Gastroesophageal sphincter (tissue), 4 donors: ENCODE results near the gene LIPJ. TPM values are rescaled to one million over a fixed set of nuclear protein-coding genes. Genes with fewer than 3 reads are reported as not detected.

Experiments
- ATAC-seq: fragments of 150-250 bp; one replicate; pipeline ENCODE4 v1.9.1; 2016; ENCODE audit warnings: mild to moderate bottlenecking, moderate library complexity
- H3K27ac ChIP-seq, 4 donors: fragments of 200-600 bp; sonication (generic) in 3 of 4; 1 replicate in 3 of 4; 2 replicates in 1 of 4; pipeline ENCODE4 v1.5.1; 2016 to 2019
- H3K27me3 ChIP-seq: fragments of 200-600 bp; sonication (generic); one replicate; pipeline ENCODE4 v1.5.1; 2019
- H3K36me3 ChIP-seq, 2 donors: fragments of 200-600 bp; sonication (generic); one replicate each; pipeline ENCODE4 v1.5.1; 2019; ENCODE audit warnings: control low read depth in 1 of 2
- H3K4me1 ChIP-seq, 3 donors: fragments of 200-600 bp; sonication (generic); 1 replicate in 2 of 3; 2 replicates in 1 of 3; pipeline ENCODE4 v1.5.1; 2016 to 2019; ENCODE audit warnings: control low read depth in 2 of 3
- H3K4me3 ChIP-seq, 2 donors: fragments of 200-600 bp; sonication (generic); one replicate each; pipeline ENCODE4 v1.5.1; 2019; ENCODE audit warnings: mild to moderate bottlenecking in 1 of 2, moderate library complexity in 1 of 2
- H3K9me3 ChIP-seq, 3 donors: fragments of 200-600 bp; sonication (generic); one replicate each; pipeline ENCODE4 v1.5.1; 2017 to 2019; ENCODE audit warnings: control low read depth in 2 of 3
- EP300 ChIP-seq: sonication (generic); formaldehyde crosslinking; IDR thresholded peaks from one replicate; pipeline ENCODE4 v1.6.1; 2017; ENCODE audit warnings: antibody characterized with exemption, mild to moderate bottlenecking
- POLR2A ChIP-seq, 2 donors: fragments of 450-650 bp; IDR thresholded peaks; one replicate each; pipeline ENCODE4 v1.6.1; 2017; ENCODE audit warnings: antibody characterized with exemption in 2 of 2, mild to moderate bottlenecking in 2 of 2, moderate library complexity in 1 of 2
- POLR2AphosphoS5 ChIP-seq: sonication (generic); formaldehyde crosslinking; IDR thresholded peaks from one replicate; pipeline ENCODE4 v1.6.1; 2017; ENCODE audit warnings: antibody characterized with exemption
- WGBS, 2 donors: methylation state at CpG; one replicate each; pipeline ENCODE4 v1.1.5; 2018; ENCODE audit warnings: low coverage in 1 of 2; 5-methylcytosine and 5-hydroxymethylcytosine counted together
- total RNA-seq, 4 donors: library from RNA; depleted of rRNA; stranded (reverse); fragments of >200 nt; gene quantifications; one replicate each; pipeline ENCODE4 v1.1.0, GENCODE V29; 2016
- TF ChIP-seq, protein P1 (sequence below), 4 experiments: fragments of 200-600 bp in 2 of 4; fragments of 450-650 bp in 2 of 4; sonication (generic) in 1 of 4; IDR thresholded peaks; one replicate each; pipeline ENCODE4 v1.5.1; 2017 to 2019; ENCODE audit warnings: antibody characterized with exemption in 4 of 4, mild to moderate bottlenecking in 2 of 4, moderate library complexity in 2 of 4

Gene LIPJ
- total RNA-seq, 4 donors from 2014 or later, result 0.12 to 0.13 TPM; not detected in 2

DNA sequence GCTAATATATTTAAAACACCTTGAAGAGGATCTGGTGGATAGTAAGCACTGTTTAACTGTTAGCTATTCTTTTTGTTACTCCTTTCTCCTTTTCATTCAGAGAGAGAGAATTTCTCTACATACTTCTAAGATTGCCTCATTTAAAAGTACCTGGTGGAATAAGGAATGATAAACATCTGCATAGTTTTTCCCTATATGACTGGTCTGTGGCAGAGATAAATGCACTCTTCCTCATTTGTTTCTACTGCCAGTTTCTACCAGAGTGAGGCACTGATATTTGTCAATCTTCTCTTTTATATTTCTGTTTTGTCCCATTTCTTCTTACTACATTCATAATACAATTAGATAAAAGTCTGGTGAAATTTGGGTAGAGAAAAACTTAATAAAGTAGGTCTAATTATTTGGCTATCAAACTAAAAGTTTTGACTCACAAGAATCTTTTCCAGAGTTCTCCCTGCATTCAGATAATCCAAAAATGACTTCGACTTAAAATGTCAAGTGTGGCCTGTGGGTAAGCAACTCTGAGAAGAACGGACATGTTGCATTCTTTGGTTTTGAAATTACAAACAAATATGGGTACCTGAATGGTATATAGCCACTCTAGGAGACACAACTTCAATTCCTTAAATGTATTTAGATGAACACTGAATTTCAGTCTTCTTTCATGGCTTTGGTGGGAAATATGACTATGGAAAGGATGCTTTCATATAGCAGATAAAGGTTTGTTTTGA lies 42.3 kb upstream of the LIPJ start:
- TF ChIP-seq, protein P1, sequence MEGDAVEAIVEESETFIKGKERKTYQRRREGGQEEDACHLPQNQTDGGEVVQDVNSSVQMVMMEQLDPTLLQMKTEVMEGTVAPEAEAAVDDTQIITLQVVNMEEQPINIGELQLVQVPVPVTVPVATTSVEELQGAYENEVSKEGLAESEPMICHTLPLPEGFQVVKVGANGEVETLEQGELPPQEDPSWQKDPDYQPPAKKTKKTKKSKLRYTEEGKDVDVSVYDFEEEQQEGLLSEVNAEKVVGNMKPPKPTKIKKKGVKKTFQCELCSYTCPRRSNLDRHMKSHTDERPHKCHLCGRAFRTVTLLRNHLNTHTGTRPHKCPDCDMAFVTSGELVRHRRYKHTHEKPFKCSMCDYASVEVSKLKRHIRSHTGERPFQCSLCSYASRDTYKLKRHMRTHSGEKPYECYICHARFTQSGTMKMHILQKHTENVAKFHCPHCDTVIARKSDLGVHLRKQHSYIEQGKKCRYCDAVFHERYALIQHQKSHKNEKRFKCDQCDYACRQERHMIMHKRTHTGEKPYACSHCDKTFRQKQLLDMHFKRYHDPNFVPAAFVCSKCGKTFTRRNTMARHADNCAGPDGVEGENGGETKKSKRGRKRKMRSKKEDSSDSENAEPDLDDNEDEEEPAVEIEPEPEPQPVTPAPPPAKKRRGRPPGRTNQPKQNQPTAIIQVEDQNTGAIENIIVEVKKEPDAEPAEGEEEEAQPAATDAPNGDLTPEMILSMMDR (IDR thresholded peaks at IDR 0.05), result no peak
- no peak for TF ChIP-seq EP300
- Histone ChIP-seq H3K36me3 (no peaks in the 10 kb centered on the region), H3K27me3 (no peaks in the 10 kb centered on the region), H3K4me1 (no peaks in the 10 kb centered on the region), H3K9me3 (no peaks in the 10 kb centered on the region), H3K4me3 (no peak overlapping the region), H3K27ac (no peak overlapping the region)
- no peak for ATAC-seq
- WGBS, 2 donors, result 94 to 100% methylated on average over 2 of the region's 2 CpGs

DNA sequence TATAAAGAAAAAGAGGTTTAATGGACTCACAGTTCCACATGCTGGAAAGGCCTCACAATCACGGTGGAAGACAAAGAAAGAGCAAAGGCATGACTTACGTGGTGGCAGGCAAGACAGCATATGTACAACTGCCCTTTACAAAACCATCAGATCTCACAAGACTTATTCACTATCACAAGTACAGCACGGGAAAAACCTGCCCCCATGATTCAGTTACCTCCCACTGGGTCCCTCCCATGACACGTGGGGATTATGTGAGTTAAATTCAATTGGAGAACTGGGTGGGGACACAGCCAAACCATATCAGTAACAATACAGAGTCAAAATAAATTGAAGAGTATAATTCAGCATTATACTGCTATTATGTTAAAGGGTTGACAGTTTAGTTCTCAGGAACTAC lies 41.2 kb upstream of the LIPJ start:
- Histone ChIP-seq H3K4me1 (no peaks in the 10 kb centered on the region), H3K9me3 (no peaks in the 10 kb centered on the region), H3K36me3 (no peaks in the 10 kb centered on the region), H3K27ac (no peak overlapping the region), H3K4me3 (no peak overlapping the region), H3K27me3 (no peaks in the 10 kb centered on the region)
- no peak for ATAC-seq
- WGBS, 2 donors, result 76% methylated on average over 4 of the region's 4 CpGs
- TF ChIP-seq POLR2A (IDR thresholded peaks at IDR 0.05) (no peak), EP300 (no peak), POLR2AphosphoS5 (no peak)
- TF ChIP-seq, protein P1 (IDR thresholded peaks at IDR 0.05), result no peak

GRCh38 chr10:88546497-88546896 lies 40.1 kb upstream of the LIPJ start:
- H3K4me3 ChIP-seq, result no peak overlapping the region
- WGBS, 2 donors, result 49 to 68% methylated on average over 2 to 3 of the region's 3 CpGs
- H3K9me3 ChIP-seq, result no peaks in the 10 kb centered on the region
- no peaks in the 10 kb centered on the region for H3K27me3 ChIP-seq
- no peak for ATAC-seq
- no peaks in the 10 kb centered on the region for H3K36me3 ChIP-seq
- no peak overlapping the region for H3K27ac ChIP-seq
- no peak for TF ChIP-seq EP300
- TF ChIP-seq, protein P1 (IDR thresholded peaks at IDR 0.05), result no peak
- no peak for TF ChIP-seq POLR2A (IDR thresholded peaks at IDR 0.05)
- no peak for TF ChIP-seq POLR2AphosphoS5
- H3K4me1 ChIP-seq, result no peaks in the 10 kb centered on the region

DNA sequence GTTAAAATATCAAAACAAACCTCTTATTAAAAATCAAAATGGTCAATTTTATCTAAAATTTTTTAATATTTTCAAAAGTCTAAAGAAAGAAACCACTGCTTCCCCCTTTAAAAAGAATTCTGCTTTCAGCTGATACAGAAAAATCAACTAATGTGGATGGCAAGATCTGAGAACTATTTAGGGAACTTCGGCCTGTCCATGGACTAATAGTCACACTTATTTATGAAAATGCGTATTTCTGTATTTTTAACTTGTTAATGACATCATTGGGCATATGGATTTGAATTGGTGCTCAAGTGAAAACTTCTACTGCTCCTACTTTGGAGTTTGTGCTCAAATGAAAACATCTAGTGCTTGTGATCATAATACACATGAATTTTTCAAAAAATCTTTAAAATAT lies 35.3 kb upstream of the LIPJ start:
- H3K27me3 ChIP-seq, result no peaks in the 10 kb centered on the region
- H3K4me1 ChIP-seq, result no peaks in the 10 kb centered on the region
- no peaks in the 10 kb centered on the region for H3K36me3 ChIP-seq
- 81 to 83% methylated on average over 2 of the region's 2 CpGs for WGBS, 2 donors
- ATAC-seq, result no peak
- no peaks in the 10 kb centered on the region for H3K9me3 ChIP-seq
- H3K27ac ChIP-seq, result no peak overlapping the region
- H3K4me3 ChIP-seq, result no peak overlapping the region
- TF ChIP-seq EP300 (no peak), POLR2A (IDR thresholded peaks at IDR 0.05) (no peak), POLR2AphosphoS5 (no peak)
- TF ChIP-seq, protein P1 (IDR thresholded peaks at IDR 0.05), result no peak

GRCh38 chr10:88553116-88553752 lies 33.3 kb upstream of the LIPJ start:
- TF ChIP-seq POLR2AphosphoS5, result no peak
- TF ChIP-seq, protein P1 (IDR thresholded peaks at IDR 0.05), result peak; percentile 58 to 85 (median 70)
- H3K4me3 ChIP-seq, result no peak overlapping the region
- H3K4me1 ChIP-seq, result no peaks in the 10 kb centered on the region
- H3K27me3 ChIP-seq, result no peaks in the 10 kb centered on the region
- H3K27ac ChIP-seq, result no peak overlapping the region
- WGBS, 2 donors, result 57 to 64% methylated on average over 2 of the region's 2 CpGs
- ATAC-seq, result peak; percentile 70
- H3K36me3 ChIP-seq, result no peaks in the 10 kb centered on the region
- no peaks in the 10 kb centered on the region for H3K9me3 ChIP-seq
